HFFc6 (cell line): ENCODE measurements around the gene SULT1A2. TPM values are rescaled to one million over a fixed set of nuclear protein-coding genes. Genes with fewer than 3 reads are reported as not detected.
A peak's percentile ranks its signal among the peaks of the same experiment; 100 is the strongest.
"Not testable (repeated sequence)": the region's sequence is repeated elsewhere in the genome, so short reads cannot be mapped to it uniquely, and the experiment has no call there.

Experiments
- DNase-seq: peaks from one replicate; pipeline ENCODE4 v3.0.0-alpha.2; 2018
- H3K27ac Mint-ChIP-seq: 2 replicates; pipeline ENCODE4 v1.8.0; 2020; ENCODE audit warnings: mild to moderate bottlenecking, mixed read lengths
- H3K27me3 Mint-ChIP-seq: 2 replicates; pipeline ENCODE4 v1.8.0; 2021; ENCODE audit warnings: mild to moderate bottlenecking, moderate library complexity, mixed read lengths; ENCODE audit not compliant: insufficient read depth
- H3K36me3 Mint-ChIP-seq: 2 replicates; pipeline ENCODE4 v1.8.0; 2021; ENCODE audit warnings: low read depth, mixed read lengths
- H3K4me1 Mint-ChIP-seq: 2 replicates; pipeline ENCODE4 v1.8.0; 2020; ENCODE audit warnings: low read depth, mixed read lengths
- H3K4me3 Mint-ChIP-seq: 2 replicates; pipeline ENCODE4 v1.8.0; 2020; ENCODE audit warnings: mild to moderate bottlenecking, moderate library complexity, mixed read lengths
- H3K9me3 Mint-ChIP-seq: 2 replicates; pipeline ENCODE4 v1.8.0; 2020; ENCODE audit warnings: mild to moderate bottlenecking, mixed read lengths
- CTCF ChIP-seq: fragments of 200-600 bp; sonication (generic); IDR thresholded peaks from 2 replicates; pipeline ENCODE4 v1.5.0; 2021; ENCODE audit warnings: antibody characterized with exemption, mild to moderate bottlenecking
- total RNA-seq, 6 experiments: library from RNA; stranded (reverse); fragmentation: NEBNext Ultra II Directional; extraction: Animal tissue kit (Norgen Biotek cat#: 25700); gene quantifications; 2 replicates in 1 of 6; 3 replicates in 5 of 6; pipeline ENCODE4 v1.2.3, GENCODE V29; 2021

The SULT1A2 gene
- total RNA-seq, 6 experiments from 2014 or later, result not detected

DNA sequence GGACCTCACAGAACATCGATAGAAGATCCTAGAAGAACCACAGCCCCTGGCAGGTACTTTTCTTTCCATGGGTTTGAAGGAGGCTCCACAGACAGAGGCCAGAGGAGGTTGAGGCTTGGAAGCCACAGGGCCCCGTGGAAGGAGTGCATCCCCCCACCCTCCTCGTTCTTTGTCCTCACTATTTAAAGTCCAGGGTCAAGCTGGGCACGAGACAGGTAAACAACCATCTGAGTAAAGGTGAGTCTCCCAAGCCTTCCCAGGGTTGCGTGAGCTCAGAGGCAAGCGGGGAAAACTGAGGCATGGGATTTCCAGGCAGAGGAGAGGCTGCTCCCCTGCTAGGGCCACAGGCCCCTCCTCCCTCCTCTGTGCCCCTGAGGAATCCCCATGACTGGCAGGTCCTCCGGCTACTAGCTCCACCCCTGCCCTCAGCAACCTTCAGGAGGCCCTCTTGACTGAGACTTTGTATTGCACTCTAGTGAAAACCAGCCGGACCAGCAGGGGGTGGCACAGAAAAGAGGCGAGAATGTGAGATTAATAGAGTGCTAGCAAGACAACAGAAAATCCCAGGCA is 927 bp upstream of the SULT1A2 start:
- peaks cover 11% of the 10 kb centered on the region for H3K27me3 Mint-ChIP-seq
- DNase-seq, result peak; percentile 15
- no peaks in the 10 kb centered on the region for H3K4me1 Mint-ChIP-seq
- no peaks in the 10 kb centered on the region for H3K9me3 Mint-ChIP-seq
- H3K4me3 Mint-ChIP-seq, result no peak overlapping the region
- H3K27ac Mint-ChIP-seq, result no peak overlapping the region
- H3K36me3 Mint-ChIP-seq, result no peaks in the 10 kb centered on the region
- no peak for TF ChIP-seq CTCF

GRCh38 chr16:28596115-28596630 is 677 bp downstream of the SULT1A2 start:
- Mint-ChIP-seq H3K36me3 (peaks cover 7% of the 10 kb centered on the region; the same call in 1 of the 2 replicates), H3K27ac (no peak overlapping the region), H3K27me3 (peaks cover 10% of the 10 kb centered on the region)

DNA sequence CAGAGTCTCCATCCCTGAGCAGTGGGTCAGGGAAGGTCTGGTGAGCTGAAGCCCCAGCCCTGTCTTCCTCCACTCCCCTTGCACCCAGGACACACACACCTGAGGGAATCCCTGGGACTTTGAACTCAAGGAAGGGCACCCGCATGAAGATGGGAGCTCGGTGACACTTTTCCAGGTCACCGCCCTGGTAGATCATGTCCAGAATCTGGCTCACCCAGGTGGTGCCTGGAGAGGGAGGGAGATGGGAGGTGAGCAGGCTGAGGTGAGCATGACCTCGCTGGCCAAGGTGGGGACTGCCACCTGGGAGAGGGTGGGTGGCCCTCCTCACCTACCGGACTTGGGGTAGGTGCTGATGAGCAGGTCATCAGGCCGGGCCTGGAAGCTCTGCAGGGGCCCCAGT is 1.4 kb downstream of the SULT1A2 start:
- H3K36me3 Mint-ChIP-seq, H3K9me3 Mint-ChIP-seq, H3K27ac Mint-ChIP-seq, DNase-seq, H3K4me3 Mint-ChIP-seq, H3K4me1 Mint-ChIP-seq: not testable (repeated sequence)
- peaks cover 12% of the 10 kb centered on the region for H3K27me3 Mint-ChIP-seq

More at GRCh38 chr16:28596115-28596630, 677 bp downstream of the SULT1A2 start:
- no peak for DNase-seq
- Mint-ChIP-seq H3K4me3 (no peak overlapping the region), H3K9me3 (no peaks in the 10 kb centered on the region), H3K4me1 (no peaks in the 10 kb centered on the region)
- TF ChIP-seq CTCF, result no peak

DNA sequence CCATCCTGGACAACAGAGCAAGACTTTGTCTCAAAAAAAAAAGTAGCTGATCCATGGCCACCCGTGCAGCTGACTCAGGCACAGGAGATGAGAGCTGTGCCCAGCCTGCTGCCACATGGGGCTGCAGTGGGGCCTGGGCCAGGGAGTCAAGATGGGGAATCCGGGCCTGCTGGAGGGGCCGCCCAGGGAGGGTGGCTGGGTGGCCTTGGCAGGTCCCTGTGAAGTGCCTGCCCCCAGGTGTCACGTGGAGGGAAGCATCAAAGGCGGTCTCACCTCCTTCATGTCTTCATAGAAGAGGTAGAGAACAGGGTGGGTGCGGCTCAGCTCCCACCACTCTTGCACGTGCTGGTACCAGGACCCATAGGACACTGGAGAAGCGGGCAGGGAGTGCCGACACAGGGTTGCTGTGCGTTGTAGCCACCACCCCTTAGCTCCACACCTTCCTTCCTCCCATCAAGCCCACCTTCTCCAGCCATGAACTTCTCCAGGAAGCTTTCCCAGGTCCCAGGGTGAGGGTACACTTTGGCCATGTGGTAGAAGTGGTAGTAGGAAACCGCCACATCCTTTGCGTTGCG is 3.8 kb downstream of the SULT1A2 start:
- TF ChIP-seq CTCF, result no peak
- Mint-ChIP-seq H3K4me1 (no peaks in the 10 kb centered on the region), H3K36me3 (peaks cover 12% of the 10 kb centered on the region; the same call in 1 of the 2 replicates), H3K4me3 (no peak overlapping the region), H3K27ac (no peak overlapping the region), H3K9me3 (no peaks in the 10 kb centered on the region), H3K27me3 (peaks cover 13% of the 10 kb centered on the region)
- DNase-seq, result no peak

DNA sequence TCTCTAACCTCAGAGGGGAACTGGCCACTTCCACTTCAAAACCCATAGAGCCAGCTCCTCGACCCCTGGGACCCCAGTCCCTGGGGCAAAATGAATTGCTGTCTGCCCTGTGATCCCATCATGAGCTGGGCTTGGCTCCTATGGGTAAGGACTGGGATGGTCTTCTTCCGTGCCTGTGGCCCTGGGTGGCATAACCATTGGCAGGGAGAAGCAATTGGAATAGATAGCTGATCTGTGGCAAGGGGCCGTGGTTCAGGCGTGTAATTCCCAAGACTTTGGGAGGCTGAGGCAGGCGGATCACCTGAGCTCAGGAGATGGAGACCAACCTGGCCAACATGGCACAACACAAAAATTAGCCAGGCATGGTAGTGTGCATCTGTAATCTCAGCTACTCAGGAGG is 4.3 kb downstream of the SULT1A2 start:
- H3K4me1 Mint-ChIP-seq, result peaks cover 2% of the 10 kb centered on the region
- no peaks in the 10 kb centered on the region for H3K9me3 Mint-ChIP-seq
- H3K27ac Mint-ChIP-seq, result no peak overlapping the region
- no peak overlapping the region for H3K4me3 Mint-ChIP-seq
- H3K27me3 Mint-ChIP-seq, result peaks cover 9% of the 10 kb centered on the region
- DNase-seq, result no peak
- peaks cover 12% of the 10 kb centered on the region; the same call in 1 of the 2 replicates for H3K36me3 Mint-ChIP-seq
- TF ChIP-seq CTCF, result no peak

GRCh38 chr16:28591355-28591754 is 5.5 kb downstream of the SULT1A2 start:
- H3K4me3 Mint-ChIP-seq, result no peak overlapping the region
- no peak for DNase-seq
- H3K36me3 Mint-ChIP-seq, result peaks cover 12% of the 10 kb centered on the region; the same call in 1 of the 2 replicates
- no peak overlapping the region for H3K27ac Mint-ChIP-seq
- H3K9me3 Mint-ChIP-seq, result no peaks in the 10 kb centered on the region
- H3K27me3 Mint-ChIP-seq, result peaks cover 6% of the 10 kb centered on the region
- no peak for TF ChIP-seq CTCF
- H3K4me1 Mint-ChIP-seq, result peaks cover 10% of the 10 kb centered on the region
